Breast epithelium (tissue), 3 donors: Measurements from ENCODE around the gene DNMT3A.

ENCODE experiments used
- POLR2A ChIP-seq: fragments of 450-650 bp; IDR thresholded peaks from one replicate; pipeline ENCODE4 v1.6.1; 2016; ENCODE audit warnings: antibody characterized with exemption, mild to moderate bottlenecking, moderate library complexity
- POLR2AphosphoS5 ChIP-seq, 3 donors: sonication (generic); formaldehyde crosslinking; IDR thresholded peaks; one replicate each; pipeline ENCODE4 v1.6.1; 2017; ENCODE audit warnings: antibody characterized with exemption in 3 of 3

- TF ChIP-seq POLR2A, result no peak
- no peak for TF ChIP-seq POLR2AphosphoS5 (IDR thresholded peaks at IDR 0.05)
Measured at GRCh38 chr2:25301453-25302352, 40.0 kb downstream of the DNMT3A start.
